Embryonic facial prominence (tissue), 1 donor: Measurements from ENCODE around the gene MAP3K9.

Experiments
- DNase-seq: peaks from one replicate; pipeline ENCODE4 v3.0.0-alpha.2; 2016; ENCODE audit errors: extremely low spot score

Gene MAP3K9

DNA sequence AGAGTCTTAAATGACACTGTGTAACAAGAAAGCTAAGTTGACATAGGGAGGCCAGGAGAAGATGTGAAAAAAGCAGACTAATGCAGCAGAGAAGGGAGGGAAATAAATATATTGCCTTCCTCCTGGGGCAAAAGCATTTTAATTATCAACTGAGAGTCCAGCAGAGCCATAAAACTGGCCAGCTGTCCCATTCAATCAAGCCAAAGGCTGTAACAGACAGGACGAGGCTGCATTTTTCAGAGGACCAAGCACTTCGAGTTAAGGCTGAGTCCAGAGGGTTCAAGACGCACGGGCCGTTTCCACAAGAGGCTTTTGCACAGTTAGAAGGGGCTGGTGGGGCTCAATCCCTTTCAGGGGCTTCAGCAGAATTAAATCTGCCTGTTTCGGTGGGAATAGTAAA, 20.4 kb downstream of the MAP3K9 start:
- DNase-seq = no peak

DNA sequence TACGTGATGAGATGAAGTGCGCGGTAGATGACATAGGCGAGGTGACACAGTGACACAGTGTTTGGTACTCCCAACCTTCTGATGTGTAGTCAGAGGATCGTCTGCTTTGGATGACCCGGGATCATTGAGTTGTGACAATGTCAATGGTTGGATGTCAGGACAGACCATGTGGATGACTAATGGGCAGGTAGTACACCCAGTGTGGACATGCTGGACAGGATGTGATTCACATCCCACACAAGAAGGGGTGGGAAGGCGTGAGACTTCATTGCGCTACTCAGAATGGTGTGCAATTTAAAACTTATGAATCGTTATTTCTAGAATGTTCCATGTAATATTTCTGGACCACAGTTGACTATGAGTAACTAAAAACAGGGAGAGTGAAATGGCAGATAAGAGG, 23.8 kb downstream of the MAP3K9 start:
- no peak for DNase-seq

DNA sequence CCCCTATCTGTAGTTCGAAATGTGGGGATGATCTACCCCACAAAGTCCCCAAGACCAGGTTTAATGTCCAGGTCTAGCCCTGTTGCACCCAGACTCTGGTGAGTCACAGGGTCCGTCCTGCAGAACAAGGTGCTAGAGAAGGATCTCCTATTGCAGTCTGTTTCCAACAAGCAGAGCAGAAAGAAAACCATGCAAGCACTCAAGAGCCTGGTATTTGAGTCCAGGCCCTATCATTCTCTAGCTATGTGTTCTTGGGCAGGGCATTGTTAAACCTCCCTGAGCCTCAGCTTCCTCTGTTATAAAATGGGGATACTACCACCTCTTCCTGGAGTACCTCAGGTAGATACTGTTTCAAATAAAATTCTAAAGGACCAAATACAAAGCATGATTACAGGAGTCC, 24.4 kb downstream of the MAP3K9 start:
- no peak for DNase-seq

DNA sequence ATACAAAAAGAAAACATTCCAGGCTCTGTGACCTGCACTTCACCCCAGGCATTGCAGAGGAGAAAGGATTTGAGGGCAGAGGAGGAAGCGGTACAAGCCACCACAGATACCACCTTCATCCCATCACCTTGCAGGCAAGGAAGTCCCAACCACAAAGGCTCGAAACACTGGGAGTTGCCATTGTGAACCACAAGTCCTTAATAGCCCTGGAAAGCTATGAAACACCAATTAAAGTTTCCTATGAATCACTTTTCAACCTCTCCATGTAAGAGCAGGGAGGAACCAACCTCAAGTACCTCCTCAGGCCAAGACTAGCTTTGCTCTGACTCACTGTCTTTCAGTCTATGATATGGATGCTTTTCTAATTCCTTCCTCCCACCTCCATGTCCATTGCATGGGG, 27.0 kb downstream of the MAP3K9 start:
- DNase-seq = no peak

DNA sequence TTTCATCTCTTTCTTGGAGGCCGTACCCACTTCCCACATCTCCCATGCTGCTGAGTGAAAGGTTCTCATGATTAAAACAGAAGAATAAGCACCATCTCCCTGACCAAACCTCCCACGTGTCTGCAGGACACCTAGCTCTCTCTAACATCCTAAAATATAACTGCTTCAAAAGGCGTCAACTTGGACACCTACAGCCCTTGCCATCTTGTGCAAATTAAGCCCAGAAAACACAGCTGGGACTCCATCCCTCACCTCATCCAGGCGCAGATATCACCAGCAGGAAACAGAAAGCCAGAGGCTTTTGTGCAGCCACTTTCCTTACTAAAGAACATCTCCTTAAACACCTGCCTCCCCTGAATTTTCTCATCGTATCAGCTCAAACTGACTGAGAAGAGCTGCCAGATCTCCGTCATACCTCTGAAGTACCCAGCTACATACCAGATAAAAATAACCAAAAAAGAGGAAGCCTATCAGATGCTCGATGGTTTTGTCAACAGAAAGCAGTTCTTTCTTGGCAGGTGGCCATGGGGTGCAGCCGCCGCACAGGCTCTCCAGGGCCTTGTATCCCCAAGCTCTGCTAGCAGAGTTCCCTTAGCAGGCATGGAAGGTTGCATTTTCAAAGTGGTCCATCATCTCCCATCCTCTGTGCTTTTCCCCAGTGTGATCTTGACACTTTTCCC, 28.8 kb downstream of the MAP3K9 start:
- no peak for DNase-seq

DNA sequence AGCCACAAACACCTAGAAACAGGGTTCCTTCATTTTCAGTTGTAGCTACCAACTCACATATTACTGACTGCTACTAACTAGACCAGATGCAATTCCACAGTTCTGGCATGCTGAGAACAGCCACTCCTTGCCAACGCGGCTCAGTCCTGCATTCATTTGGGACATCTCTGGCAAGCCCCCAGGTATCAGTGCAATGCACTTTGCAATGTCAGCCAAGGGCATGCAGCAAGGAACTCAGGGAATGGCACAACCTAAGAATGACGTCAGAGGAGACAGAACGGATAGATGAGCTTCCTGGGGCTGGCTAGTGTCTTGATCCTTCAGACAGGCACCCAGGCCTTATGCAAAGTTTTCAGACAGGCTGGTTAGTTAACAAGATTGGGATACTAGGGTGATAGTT, 29.6 kb downstream of the MAP3K9 start:
- no peak for DNase-seq

DNA sequence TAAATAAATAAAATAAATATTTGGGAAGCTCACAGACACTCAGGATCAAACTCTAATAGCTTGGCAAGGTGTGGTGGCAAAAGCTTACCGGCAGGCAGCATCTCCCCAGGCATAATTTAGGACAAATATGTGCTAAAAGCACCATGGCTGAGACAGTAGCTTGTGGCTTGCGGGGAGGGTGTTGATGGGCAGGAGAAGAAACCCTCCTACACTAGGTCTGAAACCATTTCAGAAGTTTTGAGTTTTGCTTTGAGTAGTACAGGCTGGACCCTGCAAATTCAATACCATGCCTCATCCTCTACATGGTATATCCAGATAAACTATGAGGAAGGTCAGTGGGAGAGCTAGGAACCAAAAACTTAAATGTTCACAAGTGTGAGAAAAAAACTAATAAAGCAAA, 33.1 kb downstream of the MAP3K9 start:
- DNase-seq = no peak

DNA sequence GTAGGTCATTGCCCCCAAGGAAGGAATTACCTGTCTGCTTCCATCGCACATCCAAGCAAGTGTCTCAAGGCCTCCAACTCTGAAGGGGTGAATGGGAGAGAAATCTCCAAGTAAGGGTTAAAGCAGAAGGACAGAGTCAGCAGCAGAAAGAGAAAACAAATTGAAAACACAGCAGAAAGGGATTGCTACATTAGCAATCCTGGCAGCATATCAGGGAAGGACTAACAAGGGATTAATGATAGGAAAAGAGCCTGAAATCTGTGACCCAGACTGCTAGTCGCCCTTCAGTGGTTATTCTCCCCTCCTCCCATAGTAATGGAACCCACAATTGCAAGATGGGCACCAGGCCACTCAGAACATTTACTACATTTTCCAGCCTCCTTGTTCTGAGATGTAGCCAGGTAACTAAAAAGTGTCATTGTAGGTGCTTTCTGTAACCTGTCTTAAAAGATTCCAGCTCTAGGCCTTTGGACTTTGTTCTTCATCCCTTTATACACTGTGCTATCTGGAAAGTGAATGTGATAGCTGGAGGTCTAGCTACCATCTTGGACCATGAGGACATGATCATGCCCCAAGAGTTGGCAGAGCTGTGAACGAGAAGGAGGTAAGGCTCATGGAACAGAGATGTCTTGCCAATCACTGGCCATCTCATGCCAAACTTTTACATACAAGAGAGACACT, 36.0 kb downstream of the MAP3K9 start:
- DNase-seq = no peak

DNA sequence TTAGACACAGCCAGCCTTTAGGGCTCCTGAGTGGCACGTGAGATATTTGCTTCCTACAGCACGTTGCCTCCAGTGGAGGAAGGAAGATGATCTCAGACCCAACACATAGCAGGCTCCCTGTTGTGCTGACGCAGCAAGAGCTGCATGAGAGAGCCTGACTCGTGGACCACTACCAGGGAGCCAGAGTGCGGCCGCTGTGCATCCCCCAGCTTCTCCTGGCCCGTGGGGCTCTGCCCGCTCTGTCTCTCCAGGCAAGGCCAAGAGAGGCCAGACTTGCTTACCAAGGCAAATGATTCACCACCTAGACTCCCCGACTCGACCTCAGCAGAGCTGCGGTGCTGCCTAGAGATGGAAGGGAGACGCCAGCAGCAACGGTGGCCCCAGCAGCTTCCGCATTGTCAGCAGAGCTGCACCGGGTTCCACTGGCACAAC, 37.5 kb downstream of the MAP3K9 start:
- no peak for DNase-seq

DNA sequence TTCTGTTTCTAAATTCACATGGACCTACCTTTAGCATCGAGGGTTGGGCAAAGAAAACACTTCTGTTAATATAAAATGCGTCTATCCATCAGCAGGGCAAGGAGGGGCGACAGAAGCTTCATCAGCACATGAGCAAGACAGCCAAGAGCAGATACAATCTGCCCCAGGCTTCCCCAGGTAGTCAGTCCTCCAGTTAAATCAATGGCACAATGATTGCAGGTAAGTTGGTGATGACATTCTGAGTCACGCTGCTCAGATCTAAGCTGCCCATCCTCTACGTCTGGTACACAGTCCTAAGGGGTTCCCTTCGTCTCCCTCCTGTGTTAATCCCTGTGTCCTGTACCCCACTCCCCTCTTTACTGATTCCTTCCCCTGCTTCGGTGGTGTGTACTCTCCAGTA, 38.8 kb downstream of the MAP3K9 start:
- no peak for DNase-seq

DNA sequence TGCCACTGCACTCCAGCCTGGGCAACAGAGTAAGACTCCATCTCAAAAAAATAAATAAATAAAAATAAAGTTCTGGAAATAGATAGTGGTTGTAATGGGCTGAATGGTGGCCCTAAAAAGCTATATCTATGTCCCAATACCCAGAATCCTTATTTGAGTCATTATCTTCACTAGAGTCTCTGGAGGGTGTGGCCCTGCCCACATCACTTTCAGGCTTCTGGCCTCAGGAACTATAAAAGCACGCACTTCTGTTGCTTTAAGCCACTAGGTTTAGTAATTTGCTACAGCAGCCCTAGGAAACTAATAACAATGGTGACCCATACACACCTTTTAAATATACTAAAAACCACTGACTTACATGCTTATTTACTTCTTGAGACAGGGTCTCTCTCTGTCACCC, 49.9 kb downstream of the MAP3K9 start:
- DNase-seq = no peak

DNA sequence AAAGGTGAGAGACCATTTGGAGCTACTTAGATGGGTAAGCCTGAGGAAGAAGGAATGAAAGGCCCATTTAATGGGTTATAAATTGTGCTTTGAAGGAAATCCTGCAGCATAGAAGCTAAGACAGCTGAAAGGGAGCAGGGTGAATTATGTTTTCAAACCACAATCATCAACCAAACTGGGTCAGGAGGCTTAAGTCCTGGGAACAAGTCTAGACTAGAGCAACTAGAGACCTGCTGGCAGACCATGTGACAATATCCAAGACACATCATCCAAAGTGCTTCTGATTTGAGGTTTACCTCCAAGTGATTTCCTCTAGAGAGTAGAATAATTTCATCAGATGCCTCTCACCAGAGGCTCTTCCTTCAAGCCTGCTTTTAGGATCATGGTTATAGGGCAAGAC, 53.7 kb downstream of the MAP3K9 start:
- DNase-seq = no peak

DNA sequence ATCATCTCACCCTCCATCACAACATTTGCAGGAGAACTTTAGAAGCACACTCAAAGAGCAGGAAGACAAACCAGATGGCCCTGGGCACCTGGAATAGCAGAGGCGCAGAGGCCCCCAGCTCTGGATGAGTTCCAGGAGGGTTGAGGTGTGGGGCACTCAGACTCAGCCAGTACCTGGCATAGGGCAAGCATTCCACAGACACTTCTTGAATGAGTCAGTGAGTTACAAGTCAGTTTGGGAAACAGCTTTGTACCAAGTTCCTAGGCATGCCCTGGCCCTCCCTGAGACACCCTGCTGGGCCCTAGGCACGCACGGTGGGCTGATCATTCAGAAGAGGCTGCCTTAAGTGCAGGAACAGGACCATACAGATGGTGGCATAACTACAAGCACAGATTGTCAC, 54.3 kb downstream of the MAP3K9 start:
- no peak for DNase-seq

DNA sequence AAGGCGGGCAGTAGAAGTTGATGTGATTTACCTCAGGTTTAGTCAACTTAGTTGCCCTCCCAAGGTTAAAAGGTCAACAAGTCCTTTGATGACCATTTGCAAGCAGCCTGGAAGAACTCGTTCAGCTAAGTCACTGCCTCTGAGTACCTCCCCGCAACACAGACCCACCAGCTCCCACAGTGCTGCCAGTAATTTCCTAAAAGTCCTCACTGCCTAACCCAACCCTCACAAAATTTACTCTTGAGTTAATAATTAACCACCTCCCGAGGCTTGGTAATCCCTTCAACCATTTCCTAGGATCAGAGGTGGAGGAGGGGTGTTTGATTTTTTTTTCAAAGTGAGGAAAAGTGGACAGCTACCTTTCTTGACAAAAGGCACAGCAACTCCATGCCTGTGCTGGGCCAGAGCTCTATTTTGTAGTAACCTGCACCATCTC, 55.8 kb downstream of the MAP3K9 start:
- no peak for DNase-seq

DNA sequence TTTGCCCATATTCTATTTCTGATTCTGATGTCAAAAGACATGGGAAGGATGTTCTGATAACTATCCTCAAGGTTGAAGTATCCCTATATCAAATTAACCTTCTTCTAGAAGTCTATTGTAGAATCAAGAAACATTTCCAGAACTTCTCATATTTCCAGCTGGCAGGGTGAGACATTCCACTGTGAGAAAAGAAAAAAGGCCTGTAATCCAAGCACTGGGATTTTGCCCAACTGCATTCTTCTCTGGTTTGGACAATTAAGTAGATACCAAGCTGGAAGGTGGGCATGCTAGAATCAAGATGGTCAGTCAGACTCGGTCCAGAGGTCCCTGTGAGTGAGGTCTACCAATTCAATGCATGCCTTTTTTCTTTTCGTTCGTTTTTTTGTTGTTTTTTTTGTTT, 60.9 kb downstream of the MAP3K9 start:
- no peak for DNase-seq

DNA sequence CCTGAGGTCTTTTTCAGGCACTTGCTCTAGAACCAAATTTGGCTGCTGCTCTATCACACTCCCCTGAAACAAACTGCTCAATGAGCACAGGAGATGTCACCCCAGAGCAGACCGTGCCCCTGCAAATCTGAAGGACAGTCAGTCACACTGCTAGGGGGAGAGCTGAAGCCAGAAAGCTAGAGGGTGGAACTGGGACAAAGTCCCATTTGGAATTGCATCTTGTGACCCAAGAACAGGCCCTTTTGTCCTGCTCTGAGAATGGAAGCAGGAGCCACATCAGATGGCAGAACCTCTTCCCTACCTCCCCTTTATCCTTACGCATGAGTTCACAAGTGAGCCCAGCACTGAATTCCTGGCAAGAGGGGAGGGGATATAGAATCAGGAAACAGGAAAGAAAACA, 64.7 kb downstream of the MAP3K9 start:
- no peak for DNase-seq

DNA sequence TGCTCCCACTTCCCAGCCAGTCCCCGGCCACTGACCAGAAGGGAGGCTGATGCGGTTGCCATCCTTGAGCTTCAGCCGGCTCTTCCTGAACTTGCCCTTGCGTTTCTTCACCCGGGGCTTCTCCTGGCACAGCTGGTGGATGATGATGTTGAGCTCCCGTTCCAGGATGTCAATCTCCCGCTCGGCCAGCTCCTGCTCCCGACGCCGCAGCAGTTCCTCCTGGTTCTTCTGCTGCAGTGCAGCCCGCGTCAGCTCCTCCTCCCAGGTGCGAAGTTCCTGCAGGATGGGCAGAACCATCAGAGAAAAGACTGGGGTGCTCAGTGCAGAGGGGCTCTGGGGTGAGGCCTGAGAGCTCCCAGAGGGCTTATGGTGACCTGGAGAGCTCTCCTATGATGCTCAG, 67.0 kb downstream of the MAP3K9 start:
- no peak for DNase-seq

DNA sequence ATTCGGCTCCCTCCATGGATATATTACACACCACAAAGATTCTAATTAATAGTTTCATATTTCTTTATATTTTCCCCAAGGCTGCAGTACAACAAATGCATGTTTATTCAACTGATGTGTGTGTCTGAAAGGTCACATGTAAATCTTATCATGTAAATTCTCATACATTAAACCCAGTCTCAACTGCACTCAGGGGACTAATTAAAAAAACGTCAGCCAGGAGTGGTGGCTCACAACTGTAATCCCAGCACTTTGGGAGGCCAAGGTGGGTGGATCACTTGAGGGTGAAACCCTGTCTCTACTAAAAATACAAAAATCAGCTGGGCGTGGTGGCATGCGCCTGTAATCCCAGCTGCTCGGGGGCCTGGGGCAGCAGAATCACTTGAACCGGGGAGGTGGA, 67.8 kb downstream of the MAP3K9 start:
- no peak for DNase-seq

DNA sequence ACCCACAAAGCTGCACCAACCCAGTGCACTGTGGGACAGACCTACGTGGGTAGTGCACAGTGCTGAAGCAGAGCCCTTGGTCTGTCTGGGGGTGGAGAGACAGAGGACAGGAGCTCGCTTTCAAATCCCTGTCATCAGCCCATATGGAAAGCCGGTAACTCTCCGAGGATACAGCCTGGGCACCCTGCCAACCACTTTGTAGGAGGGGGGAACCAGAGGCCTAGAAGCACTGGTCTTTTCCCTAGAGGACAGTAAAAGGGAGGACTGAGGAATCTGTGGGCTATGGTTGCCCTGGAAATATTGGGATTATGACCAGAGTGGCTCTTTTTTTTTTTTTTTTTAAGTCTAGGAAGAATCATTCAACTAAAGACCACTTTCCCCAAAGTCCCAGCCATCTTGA, 74.3 kb downstream of the MAP3K9 start:
- no peak for DNase-seq

DNA sequence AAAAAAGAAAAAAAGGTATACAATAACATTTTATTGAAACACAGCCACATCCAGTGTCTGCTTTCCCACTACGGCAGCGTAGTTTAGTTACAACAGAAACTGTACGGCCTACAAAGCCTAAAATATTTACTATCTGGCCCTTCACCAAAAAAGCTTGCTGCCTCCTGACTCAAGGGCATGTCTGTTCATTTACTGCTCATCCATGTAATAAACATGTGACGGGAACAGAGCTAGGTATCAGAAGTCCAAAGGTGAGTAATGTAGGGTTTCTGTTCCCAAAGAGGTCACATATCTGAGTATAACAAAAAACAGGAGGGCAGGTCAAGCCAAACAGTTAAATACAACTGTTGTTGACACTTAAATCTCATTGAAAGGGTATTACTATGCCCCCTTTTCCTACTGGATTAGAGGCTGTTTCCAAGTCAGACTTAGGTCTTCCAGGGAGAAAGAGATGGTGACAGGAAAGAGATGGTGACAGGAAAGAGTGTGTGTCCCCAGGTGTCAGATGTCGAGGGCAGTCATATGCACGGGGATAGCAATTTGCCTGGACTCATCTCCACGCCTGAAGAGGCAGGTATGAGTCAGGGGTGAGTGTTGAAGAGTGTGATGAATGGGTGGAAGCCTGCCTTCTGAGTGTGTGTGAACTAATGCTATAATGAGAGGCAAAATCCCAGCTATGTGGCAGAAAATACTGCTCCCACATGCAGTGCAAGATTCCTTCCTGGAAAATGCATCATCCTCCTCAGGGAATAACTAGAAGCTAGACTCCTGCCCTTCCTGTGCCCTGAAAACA, 77.7 kb downstream of the MAP3K9 start:
- no peak for DNase-seq

DNA sequence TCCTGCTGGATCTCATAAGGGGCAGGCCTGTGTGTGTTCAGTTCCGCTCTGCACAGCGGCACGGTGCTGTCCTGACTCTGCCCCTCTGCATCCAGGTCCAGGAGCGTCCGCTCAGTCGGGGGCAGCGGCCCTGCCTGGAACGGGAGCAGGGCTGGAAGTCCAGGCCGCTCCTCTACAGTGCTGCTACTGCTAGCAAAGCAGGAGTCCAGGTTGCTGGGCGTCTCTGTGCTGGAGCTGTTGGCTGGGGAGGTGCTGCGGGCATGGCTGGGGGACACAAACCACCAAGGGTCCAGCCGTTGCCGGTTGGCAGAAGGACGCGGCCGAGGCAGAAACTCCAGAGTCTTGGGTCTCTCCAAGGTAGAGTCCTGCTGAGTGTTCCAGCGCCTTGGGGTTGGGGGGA, 78.9 kb downstream of the MAP3K9 start:
- DNase-seq = no peak

DNA sequence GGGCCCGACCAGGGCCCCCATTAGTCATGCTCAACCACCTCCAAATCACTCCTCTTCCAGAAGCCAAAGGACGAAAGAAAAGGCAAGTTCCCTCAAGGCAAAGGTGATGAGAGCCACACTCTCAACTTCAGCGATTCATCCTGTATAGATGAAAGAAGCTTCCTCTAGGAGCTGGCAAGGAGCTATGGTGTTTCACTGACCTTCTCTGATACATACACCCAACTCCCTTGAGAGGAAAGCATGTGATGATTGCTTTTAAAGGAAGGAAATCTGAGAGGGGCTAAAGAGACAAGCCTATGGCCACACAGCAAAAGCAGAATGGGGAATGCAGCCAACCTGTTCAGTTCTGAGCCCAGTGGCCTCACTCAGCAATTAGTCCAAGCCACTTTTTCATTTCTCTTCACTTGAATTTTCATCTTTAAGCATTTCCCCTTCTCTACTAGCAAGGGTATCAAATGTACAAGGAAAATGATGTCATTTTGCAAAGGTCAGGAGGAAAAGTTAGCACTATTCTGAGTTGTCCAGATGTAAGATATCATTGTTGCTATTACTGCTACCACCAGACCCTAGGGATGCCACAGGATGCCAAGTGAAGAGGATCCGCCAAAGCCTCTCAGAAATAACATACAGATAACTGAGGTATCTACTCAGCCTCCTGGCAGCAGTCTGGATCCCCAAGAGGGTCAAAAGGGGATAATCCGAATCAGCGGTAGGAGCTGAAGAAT, 82.5 kb downstream of the MAP3K9 start:
- DNase-seq = no peak
